SK-N-SH treated with all-trans-retinoic acid at 6 μM for 48 hours (cell line): ENCODE results near the gene SLC4A3.

Source experiments
- OSR1 ChIP-seq: fragments of 250-450 bp; sonication (Bioruptor Pico); IDR thresholded peaks from 2 replicates; pipeline ENCODE4 v1.8.0; 2022; ENCODE audit warnings: moderate library complexity, mild to moderate bottlenecking, inconsistent platforms
- TOX ChIP-seq: fragments of 250-450 bp; sonication (Bioruptor Pico); IDR thresholded peaks from 2 replicates; pipeline ENCODE4 v1.8.0; 2021; ENCODE audit warnings: mild to moderate bottlenecking, moderate library complexity, borderline replicate concordance
- ZFP3 ChIP-seq: fragments of 250-450 bp; sonication (Bioruptor Pico); IDR thresholded peaks from 2 replicates; pipeline ENCODE4 v1.5.0; 2020; ENCODE audit warnings: mild to moderate bottlenecking, moderate library complexity
- ZFP30 ChIP-seq: fragments of 450-650 bp; formaldehyde crosslinking; IDR thresholded peaks from 2 replicates; pipeline ENCODE4 v1.5.0; 2022; ENCODE audit warnings: mild to moderate bottlenecking, moderate library complexity
- TF ChIP-seq, protein P1 (sequence below): fragments of 250-450 bp; sonication (Bioruptor Pico); IDR thresholded peaks from 2 replicates; pipeline ENCODE4 v1.8.0; 2021; ENCODE audit warnings: low read depth, mild to moderate bottlenecking, moderate library complexity, borderline replicate concordance

DNA sequence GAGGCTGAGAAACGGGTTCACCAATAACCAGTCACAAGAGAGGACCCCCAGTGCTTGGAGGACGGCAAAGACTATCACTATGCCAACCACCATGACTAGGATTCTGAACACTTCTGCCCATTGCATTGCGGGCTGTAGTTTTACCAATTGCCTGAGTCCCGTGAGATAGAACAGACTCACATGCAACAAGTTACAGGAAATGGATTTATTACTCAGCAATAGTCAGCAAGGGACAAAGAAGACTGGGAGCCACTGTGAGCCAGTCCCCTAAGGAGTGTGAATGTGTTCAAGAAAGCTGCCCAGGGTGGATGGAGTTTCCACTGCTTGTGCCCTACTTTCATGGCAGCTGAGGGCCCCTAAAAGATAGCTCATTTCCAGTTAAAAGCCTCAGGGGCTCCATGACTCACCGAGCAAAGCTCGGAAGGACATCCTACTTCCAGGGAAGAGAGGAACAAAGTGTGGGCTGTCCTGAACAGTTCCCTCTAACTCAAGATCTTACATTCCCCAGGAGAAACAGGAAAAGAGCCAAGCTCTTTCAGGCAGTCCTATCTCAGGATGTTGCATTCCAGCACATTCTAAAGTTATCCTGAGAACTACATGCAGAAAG lies 54.4 kb downstream of the SLC4A3 start:
- TF ChIP-seq ZFP30 (CRISPR knock-in tag) (no peak), ZFP3 (no peak), TOX (CRISPR knock-in tag) (no peak), OSR1 (no peak)
- TF ChIP-seq, protein P1, sequence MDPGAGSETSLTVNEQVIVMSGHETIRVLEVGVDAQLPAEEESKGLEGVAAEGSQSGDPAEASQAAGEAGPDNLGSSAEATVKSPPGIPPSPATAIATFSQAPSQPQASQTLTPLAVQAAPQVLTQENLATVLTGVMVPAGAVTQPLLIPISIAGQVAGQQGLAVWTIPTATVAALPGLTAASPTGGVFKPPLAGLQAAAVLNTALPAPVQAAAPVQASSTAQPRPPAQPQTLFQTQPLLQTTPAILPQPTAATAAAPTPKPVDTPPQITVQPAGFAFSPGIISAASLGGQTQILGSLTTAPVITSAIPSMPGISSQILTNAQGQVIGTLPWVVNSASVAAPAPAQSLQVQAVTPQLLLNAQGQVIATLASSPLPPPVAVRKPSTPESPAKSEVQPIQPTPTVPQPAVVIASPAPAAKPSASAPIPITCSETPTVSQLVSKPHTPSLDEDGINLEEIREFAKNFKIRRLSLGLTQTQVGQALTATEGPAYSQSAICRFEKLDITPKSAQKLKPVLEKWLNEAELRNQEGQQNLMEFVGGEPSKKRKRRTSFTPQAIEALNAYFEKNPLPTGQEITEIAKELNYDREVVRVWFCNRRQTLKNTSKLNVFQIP = no peak
